SK-N-MC (cell line): ENCODE measurements around the gene FOLR2.

Experiments used
- EZH2 ChIP-seq: fragments of 200-600 bp; sonication (generic); IDR thresholded peaks from one replicate; pipeline ENCODE4 v1.6.1; 2017; ENCODE audit warnings: antibody characterized with exemption
- POLR2AphosphoS5 ChIP-seq: IDR thresholded peaks from 2 replicates; pipeline ENCODE4 v1.6.1; 2012; ENCODE audit warnings: mild to moderate bottlenecking, low read depth, low read length, borderline replicate concordance

GRCh38 chr11:72237112-72237931 lies 20.7 kb downstream of the FOLR2 start:
- no peak for TF ChIP-seq POLR2AphosphoS5
- TF ChIP-seq EZH2 = no peak
